MM.1S (cell line): ENCODE measurements around the gene SDK1.

Experiments used
- EZH2 ChIP-seq: fragments of 300-600 bp; sonication (generic); optimal IDR thresholded peaks from 2 replicates; pipeline ENCODE3; 2017; ENCODE audit warnings: low read depth, mild to moderate bottlenecking, antibody characterized with exemption, low read length, mixed read lengths
- EZH2phosphoT487 ChIP-seq: fragments of 300-600 bp; sonication (generic); IDR thresholded peaks from 2 replicates; pipeline ENCODE4 v1.6.1; 2018; ENCODE audit warnings: antibody characterized with exemption, low read length
- TF ChIP-seq, protein P1 (sequence below): fragments of 300-600 bp; sonication (generic); IDR thresholded peaks from 2 replicates; pipeline ENCODE4 v1.5.1; 2016; ENCODE audit warnings: antibody characterized with exemption, low read length, mixed read lengths

GRCh38 chr7:3914051-3914775, 613.2 kb downstream of the SDK1 start:
- TF ChIP-seq, protein P1, sequence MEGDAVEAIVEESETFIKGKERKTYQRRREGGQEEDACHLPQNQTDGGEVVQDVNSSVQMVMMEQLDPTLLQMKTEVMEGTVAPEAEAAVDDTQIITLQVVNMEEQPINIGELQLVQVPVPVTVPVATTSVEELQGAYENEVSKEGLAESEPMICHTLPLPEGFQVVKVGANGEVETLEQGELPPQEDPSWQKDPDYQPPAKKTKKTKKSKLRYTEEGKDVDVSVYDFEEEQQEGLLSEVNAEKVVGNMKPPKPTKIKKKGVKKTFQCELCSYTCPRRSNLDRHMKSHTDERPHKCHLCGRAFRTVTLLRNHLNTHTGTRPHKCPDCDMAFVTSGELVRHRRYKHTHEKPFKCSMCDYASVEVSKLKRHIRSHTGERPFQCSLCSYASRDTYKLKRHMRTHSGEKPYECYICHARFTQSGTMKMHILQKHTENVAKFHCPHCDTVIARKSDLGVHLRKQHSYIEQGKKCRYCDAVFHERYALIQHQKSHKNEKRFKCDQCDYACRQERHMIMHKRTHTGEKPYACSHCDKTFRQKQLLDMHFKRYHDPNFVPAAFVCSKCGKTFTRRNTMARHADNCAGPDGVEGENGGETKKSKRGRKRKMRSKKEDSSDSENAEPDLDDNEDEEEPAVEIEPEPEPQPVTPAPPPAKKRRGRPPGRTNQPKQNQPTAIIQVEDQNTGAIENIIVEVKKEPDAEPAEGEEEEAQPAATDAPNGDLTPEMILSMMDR, result no peak
- no peak for TF ChIP-seq EZH2
- TF ChIP-seq EZH2phosphoT487, result no peak
